ENCODE measurements around the gene TMEM125.

Gene TMEM125

GRCh38 chr1:43247256-43247921 is 22.4 kb upstream of the TMEM125 start:
- no peak for DNase-seq

- no peak for DNase-seq
Observed at GRCh38 chr1:43250351-43250761, 19.4 kb upstream of the TMEM125 start.

- DNase-seq: no peak
Observed at GRCh38 chr1:43251024-43251423, 18.8 kb upstream of the TMEM125 start.

- DNase-seq: no peak
Observed at GRCh38 chr1:43252225-43252624, 17.6 kb upstream of the TMEM125 start.

- no peak for DNase-seq
Observed at GRCh38 chr1:43253173-43253572, 16.6 kb upstream of the TMEM125 start.

GRCh38 chr1:43253876-43254275 is 15.9 kb upstream of the TMEM125 start:
- DNase-seq: no peak

- DNase-seq: no peak
Observed at GRCh38 chr1:43255438-43256210, 14.2 kb upstream of the TMEM125 start.

- no peak for DNase-seq
Observed at GRCh38 chr1:43256675-43257570, 12.9 kb upstream of the TMEM125 start.

GRCh38 chr1:43258370-43258769 is 11.4 kb upstream of the TMEM125 start:
- no peak for DNase-seq

GRCh38 chr1:43265431-43265830 is 4.4 kb upstream of the TMEM125 start:
- DNase-seq: no peak

GRCh38 chr1:43266881-43267280 is 2.9 kb upstream of the TMEM125 start:
- no peak for DNase-seq

- peak; percentile 63 for DNase-seq
Observed at GRCh38 chr1:43267291-43267805, 2.4 kb upstream of the TMEM125 start.

GRCh38 chr1:43267818-43268425 is 1.9 kb upstream of the TMEM125 start:
- no peak for DNase-seq

- no peak for DNase-seq
Observed at GRCh38 chr1:43270421-43271095, 775 bp downstream of the TMEM125 start.

- no peak for DNase-seq
Observed at GRCh38 chr1:43271186-43272118, 1.7 kb downstream of the TMEM125 start.

GRCh38 chr1:43272161-43272560 is 2.4 kb downstream of the TMEM125 start:
- DNase-seq: no peak

- DNase-seq: no peak
Observed at GRCh38 chr1:43272576-43273571, 3.1 kb downstream of the TMEM125 start.

GRCh38 chr1:43273708-43274107 is 3.9 kb downstream of the TMEM125 start:
- no peak for DNase-seq

GRCh38 chr1:43274125-43274803 is 4.5 kb downstream of the TMEM125 start:
- DNase-seq: peak; percentile 72
